Body of pancreas (tissue), 4 donors: ENCODE data around the gene CASTOR1. TPM values are rescaled to one million over a fixed set of nuclear protein-coding genes. Genes with fewer than 3 reads are reported as not detected.

Source experiments
- ATAC-seq: fragments of 150-250 bp; one replicate; pipeline ENCODE4 v1.9.1; 2016
- DNase-seq, 4 donors: peaks; one replicate each; pipeline ENCODE4 v3.0.0-alpha.2; 2019
- H3K27ac ChIP-seq, 4 donors: fragments of 200-600 bp; sonication (generic); 1 replicate in 3 of 4; 2 replicates in 1 of 4; pipeline versions ENCODE4 v1.5.1 to v1.6.1; 2016 to 2019; ENCODE audit warnings: mild to moderate bottlenecking in 1 of 4, mixed read lengths in 1 of 4, moderate library complexity in 1 of 4
- H3K27me3 ChIP-seq, 2 donors: fragments of 200-600 bp; sonication (generic); one replicate each; pipeline ENCODE4 v1.6.0; 2016; ENCODE audit warnings: mild to moderate bottlenecking in 1 of 2
- H3K36me3 ChIP-seq, 2 donors: fragments of 200-600 bp; sonication (generic); replicated peaks in 1 of 2; 2 replicates each; pipeline ENCODE4 v1.5.1; 2016; ENCODE audit warnings: low read depth in 2 of 2; ENCODE audit not compliant: insufficient read depth in 1 of 2
- H3K4me1 ChIP-seq: fragments of 200-600 bp; sonication (generic); one replicate; pipeline ENCODE4 v1.6.0; 2016
- H3K4me3 ChIP-seq, 2 donors: fragments of 200-600 bp; sonication (generic); 1 replicate in 1 of 2; 2 replicates in 1 of 2; pipeline ENCODE4 v1.5.1; 2016 to 2019
- H3K9me3 ChIP-seq, 3 donors: fragments of 200-600 bp; sonication (generic); 1 replicate in 2 of 3; 2 replicates in 1 of 3; pipeline ENCODE4 v1.5.1; 2016
- POLR2A ChIP-seq, 3 donors: fragments of 450-650 bp; IDR thresholded peaks; one replicate each; pipeline ENCODE4 v1.6.1; 2016; ENCODE audit warnings: antibody characterized with exemption in 3 of 3, mild to moderate bottlenecking in 2 of 3
- WGBS, 2 donors: methylation state at CpG; one replicate each; pipeline ENCODE4 v1.1.5; 2017; 5-methylcytosine and 5-hydroxymethylcytosine counted together
- intact Hi-C: fragments of 100-400 bp; cut with DNase I; formaldehyde crosslinking; loops from one replicate; pipeline ENCODE4 v1.15.1; 2023
- total RNA-seq, 2 donors: library from RNA; depleted of rRNA; stranded (reverse); fragments of >200 nt; gene quantifications; one replicate each; pipeline ENCODE4 v1.1.0, GENCODE V29; 2016
- TF ChIP-seq, protein P1 (sequence below), 7 experiments: fragments of 450-650 bp in 4 of 7; fragments of 200-600 bp in 3 of 7; sonication (generic) in 3 of 7; IDR thresholded peaks; one replicate each; pipeline ENCODE4 v1.5.1; 2016 to 2019; ENCODE audit warnings: antibody characterized with exemption in 7 of 7

Gene CASTOR1
- total RNA-seq, 2 donors from 2014 or later, result 4.2 to 21.4 TPM

DNA sequence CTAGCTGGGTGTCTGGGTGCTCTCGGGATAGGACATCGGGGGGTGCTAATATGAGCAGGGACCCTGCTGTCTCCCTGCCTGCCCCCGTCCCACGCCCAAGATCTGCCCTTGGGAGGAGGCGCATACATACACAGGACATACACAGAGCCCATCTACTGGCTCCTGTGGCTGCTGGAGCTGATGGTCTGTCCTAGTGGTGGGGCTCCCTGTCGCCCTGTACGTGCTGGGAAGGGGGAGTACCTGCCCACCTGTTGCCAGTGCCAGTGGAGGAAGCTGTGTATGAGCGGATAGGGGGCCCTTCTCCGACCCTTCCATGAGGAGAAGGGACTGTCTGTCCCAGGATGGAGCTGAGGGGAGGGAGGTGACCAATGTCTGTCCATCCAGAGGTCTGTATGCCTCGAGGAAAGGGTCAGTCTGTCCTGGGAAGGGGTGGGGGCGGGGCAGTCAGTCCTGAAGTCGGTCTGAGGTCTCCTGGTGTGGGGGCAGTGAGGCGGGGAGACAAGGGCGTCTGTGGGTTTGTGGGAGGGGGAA is 36.5 kb upstream of the CASTOR1 start:
- Histone ChIP-seq H3K27me3 (no peaks in the 10 kb centered on the region), H3K27ac (peak overlapping the region; percentile 16 to 92 (median 83)), H3K36me3 (no peaks in the 10 kb centered on the region), H3K9me3 (no peaks in the 10 kb centered on the region), H3K4me1 (peaks cover 51% of the 10 kb centered on the region), H3K4me3 (peak overlapping the region; percentile 76 to 86)
- DNase-seq, result peak in 1 of 4 donors; percentile 13
- 27 to 35% methylated on average over 3 to 14 of the region's 14 CpGs for WGBS, 2 donors
- TF ChIP-seq, protein P1, sequence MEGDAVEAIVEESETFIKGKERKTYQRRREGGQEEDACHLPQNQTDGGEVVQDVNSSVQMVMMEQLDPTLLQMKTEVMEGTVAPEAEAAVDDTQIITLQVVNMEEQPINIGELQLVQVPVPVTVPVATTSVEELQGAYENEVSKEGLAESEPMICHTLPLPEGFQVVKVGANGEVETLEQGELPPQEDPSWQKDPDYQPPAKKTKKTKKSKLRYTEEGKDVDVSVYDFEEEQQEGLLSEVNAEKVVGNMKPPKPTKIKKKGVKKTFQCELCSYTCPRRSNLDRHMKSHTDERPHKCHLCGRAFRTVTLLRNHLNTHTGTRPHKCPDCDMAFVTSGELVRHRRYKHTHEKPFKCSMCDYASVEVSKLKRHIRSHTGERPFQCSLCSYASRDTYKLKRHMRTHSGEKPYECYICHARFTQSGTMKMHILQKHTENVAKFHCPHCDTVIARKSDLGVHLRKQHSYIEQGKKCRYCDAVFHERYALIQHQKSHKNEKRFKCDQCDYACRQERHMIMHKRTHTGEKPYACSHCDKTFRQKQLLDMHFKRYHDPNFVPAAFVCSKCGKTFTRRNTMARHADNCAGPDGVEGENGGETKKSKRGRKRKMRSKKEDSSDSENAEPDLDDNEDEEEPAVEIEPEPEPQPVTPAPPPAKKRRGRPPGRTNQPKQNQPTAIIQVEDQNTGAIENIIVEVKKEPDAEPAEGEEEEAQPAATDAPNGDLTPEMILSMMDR (IDR thresholded peaks at IDR 0.05), result no peak
- no peak for TF ChIP-seq POLR2A (IDR thresholded peaks at IDR 0.05)
- intact Hi-C loops, result no loop called here
- no peak for ATAC-seq

DNA sequence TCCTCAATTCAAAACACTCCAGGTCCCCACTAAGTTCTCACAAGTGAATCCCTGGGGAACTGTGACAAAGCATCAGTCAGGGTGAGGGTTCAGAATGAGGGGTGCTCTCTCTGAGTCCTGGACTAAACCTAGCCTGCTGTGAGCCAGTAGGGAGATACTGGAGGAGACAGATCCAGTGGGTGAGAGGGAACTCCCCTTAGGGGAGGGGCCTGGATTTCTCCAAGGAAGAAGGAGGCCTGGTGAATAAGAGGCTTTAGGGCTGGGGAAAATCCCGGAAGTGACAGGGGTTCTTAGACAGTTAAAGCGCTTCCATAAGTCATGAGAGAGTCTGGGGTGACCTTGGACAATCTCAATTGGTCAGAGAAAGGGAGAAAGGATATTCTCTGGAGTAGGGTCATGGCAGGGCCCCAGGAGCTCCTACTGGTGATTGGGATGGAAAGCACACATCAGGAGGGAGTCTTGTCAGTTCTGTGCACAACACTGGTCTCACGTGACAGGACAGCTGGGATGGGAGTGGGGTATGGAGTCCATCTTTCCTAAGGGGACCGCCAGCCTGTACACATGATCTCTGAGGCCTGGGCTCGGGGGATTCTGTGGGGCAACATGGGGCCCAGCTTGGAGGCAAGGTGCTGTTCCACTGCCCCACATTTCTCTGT is 35.9 kb upstream of the CASTOR1 start:
- Histone ChIP-seq H3K27me3 (no peaks in the 10 kb centered on the region), H3K27ac (peak overlapping the region; percentile 16 to 92 (median 83)), H3K4me3 (no peak overlapping the region), H3K4me1 (peaks cover 56% of the 10 kb centered on the region), H3K36me3 (no peaks in the 10 kb centered on the region), H3K9me3 (no peaks in the 10 kb centered on the region)
- ATAC-seq (no peak), DNase-seq (peak in 3 of 4 donors; percentile 47 to 54 (median 48))
- 40 to 57% methylated on average over 3 to 5 of the region's 5 CpGs for WGBS, 2 donors
- no peak for TF ChIP-seq POLR2A (IDR thresholded peaks at IDR 0.05)
- TF ChIP-seq, protein P1 (IDR thresholded peaks at IDR 0.05), result no peak
- intact Hi-C loops, result no loop called here

DNA sequence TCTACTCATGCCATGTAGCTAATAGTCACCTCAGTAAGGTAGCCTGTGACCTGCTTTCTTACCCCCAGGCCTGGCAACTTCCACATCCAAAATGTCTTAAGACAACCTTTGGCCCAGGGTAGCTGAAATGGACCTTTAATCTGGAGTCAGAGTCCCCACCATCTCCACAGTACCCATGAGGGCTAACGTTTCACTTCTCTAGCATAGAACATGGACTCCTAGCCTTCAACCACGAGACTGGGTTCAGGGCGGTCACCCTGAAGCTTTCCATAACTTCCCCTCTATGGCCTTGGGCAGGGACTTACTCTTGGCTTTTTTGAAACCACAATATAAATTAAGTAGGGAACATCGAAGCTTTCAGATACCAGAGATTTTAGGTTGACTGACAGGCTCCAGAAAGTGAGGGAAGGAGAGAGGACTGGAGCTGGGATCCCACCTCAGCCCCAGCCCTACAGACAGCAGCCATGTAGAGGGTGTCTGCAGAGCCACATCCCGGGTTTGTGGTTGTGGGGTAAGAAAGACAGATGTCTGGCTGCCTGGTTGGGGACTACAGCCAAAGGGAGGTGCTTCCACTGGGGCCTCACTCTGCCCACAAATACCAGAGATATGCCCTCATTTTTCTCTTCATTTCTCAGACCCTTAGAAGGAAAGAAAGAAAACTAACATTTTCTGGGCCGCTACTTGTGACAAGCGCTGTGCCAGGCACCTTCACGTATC is 34.9 kb upstream of the CASTOR1 start:
- no peaks in the 10 kb centered on the region for H3K36me3 ChIP-seq
- H3K27ac ChIP-seq, result peak overlapping the region in 3 of 4 donors; percentile 80 to 92 (median 86)
- ATAC-seq, result no peak
- TF ChIP-seq POLR2A (IDR thresholded peaks at IDR 0.05), result no peak
- TF ChIP-seq, protein P1 (IDR thresholded peaks at IDR 0.05), result no peak
- H3K9me3 ChIP-seq, result no peaks in the 10 kb centered on the region
- peak in 1 of 4 donors; percentile 16 for DNase-seq
- no peak overlapping the region for H3K4me3 ChIP-seq
- peaks cover 56% of the 10 kb centered on the region for H3K4me1 ChIP-seq
- no peaks in the 10 kb centered on the region for H3K27me3 ChIP-seq
- intact Hi-C loops, result no loop called here
- WGBS, 2 donors, result 46 to 48% methylated on average over 8 of the region's 8 CpGs

DNA sequence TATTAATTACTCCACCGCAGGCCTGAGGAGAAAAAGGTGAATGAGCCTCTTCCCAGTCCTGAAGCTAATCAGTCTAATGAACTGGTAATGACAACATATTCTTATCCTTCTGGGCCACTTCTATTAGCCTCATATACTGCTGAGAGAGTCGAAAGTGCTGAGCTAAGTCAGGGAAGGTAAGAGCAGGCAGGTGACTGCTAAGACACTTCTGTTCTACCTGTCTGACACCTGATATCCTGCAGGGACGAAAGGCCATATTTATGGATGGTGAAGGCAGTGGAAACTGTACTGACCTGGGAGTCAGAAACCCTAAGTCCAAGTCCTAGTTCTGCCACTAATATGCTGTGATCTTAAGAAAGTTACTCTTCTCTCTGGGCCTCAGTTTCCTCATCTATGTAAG is 33.9 kb upstream of the CASTOR1 start:
- Histone ChIP-seq H3K4me3 (no peak overlapping the region), H3K36me3 (no peaks in the 10 kb centered on the region), H3K4me1 (peaks cover 53% of the 10 kb centered on the region), H3K27me3 (no peaks in the 10 kb centered on the region), H3K27ac (no peak overlapping the region), H3K9me3 (no peaks in the 10 kb centered on the region)
- TF ChIP-seq, protein P1 (IDR thresholded peaks at IDR 0.05), result no peak
- no peak for TF ChIP-seq POLR2A (IDR thresholded peaks at IDR 0.05)
- no peak for ATAC-seq
- intact Hi-C loops, result no loop called here
- 80 to 89% methylated on average over 3 of the region's 3 CpGs for WGBS, 2 donors
- no peak for DNase-seq
